ENCODE results near the gene SLC16A6. TPM values are rescaled to one million over a fixed set of nuclear protein-coding genes. Genes with fewer than 3 reads are reported as not detected.
"Not testable (repeated sequence)": the region's sequence is repeated elsewhere in the genome, so short reads cannot be mapped to it uniquely, and the experiment has no call there.

The SLC16A6 gene
- total RNA-seq, 1 donor from 2014 or later = 0.08 TPM

GRCh38 chr17:68255731-68256538 lies 35.0 kb downstream of the SLC16A6 start:
- no peak for TF ChIP-seq CTCF (IDR thresholded peaks at IDR 0.05; ENCODE audit: borderline replicate concordance)
- H3K27ac ChIP-seq (replicated peaks) = no peak overlapping the region
- H3K4me1 ChIP-seq = peaks cover 16% of the 10 kb centered on the region
- peaks cover 59% of the 10 kb centered on the region for H3K36me3 ChIP-seq
- no peaks in the 10 kb centered on the region for H3K9me3 ChIP-seq (replicated peaks)
- no peaks in the 10 kb centered on the region for H3K27me3 ChIP-seq (ENCODE audit: low read depth)
- H3K4me3 ChIP-seq = no peak overlapping the region
- DNase-seq = no peak
- intact Hi-C loops (cut with micrococcal nuclease) = no loop called here

GRCh38 chr17:68255151-68255550 lies 35.8 kb downstream of the SLC16A6 start:
- Histone ChIP-seq H3K36me3 (peaks cover 64% of the 10 kb centered on the region), H3K27me3 (ENCODE audit: low read depth) (no peaks in the 10 kb centered on the region), H3K27ac (replicated peaks) (no peak overlapping the region), H3K4me3 (no peak overlapping the region), H3K4me1 (peaks cover 16% of the 10 kb centered on the region), H3K9me3 (replicated peaks) (no peaks in the 10 kb centered on the region)
- intact Hi-C loops (cut with micrococcal nuclease) = no loop called here
- TF ChIP-seq CTCF (IDR thresholded peaks at IDR 0.05; ENCODE audit: borderline replicate concordance) = no peak
- DNase-seq = no peak

- H3K9me3 ChIP-seq (replicated peaks); H3K27me3 ChIP-seq (ENCODE audit: low read depth); intact Hi-C loops (cut with micrococcal nuclease); H3K27ac ChIP-seq (replicated peaks); DNase-seq; H3K4me3 ChIP-seq: not testable (repeated sequence)
- Histone ChIP-seq H3K4me1 (peaks cover 14% of the 10 kb centered on the region), H3K36me3 (peaks cover 64% of the 10 kb centered on the region)
Observed at GRCh38 chr17:68253426-68253825, 37.5 kb downstream of the SLC16A6 start.

DNA sequence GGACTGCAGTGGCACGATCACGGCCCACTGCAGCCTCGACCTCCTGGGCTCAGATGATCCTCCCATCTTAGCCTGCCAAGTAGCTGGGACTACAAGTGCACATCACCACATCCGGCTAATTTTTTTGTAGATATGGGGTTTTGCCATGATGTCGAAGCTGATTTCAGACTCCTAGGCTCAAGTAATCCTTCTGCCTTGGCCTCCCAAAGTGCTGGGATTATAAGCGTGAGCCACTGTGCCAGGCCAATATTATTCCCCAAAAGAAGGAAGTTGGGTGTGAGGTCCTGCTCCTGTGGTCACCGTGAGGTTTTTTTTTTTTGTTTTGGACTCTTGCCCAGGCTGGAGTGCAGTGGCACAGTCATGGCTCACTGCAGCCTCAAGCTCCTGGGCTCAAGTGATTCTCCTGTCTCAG lies 41.6 kb downstream of the SLC16A6 start:
- intact Hi-C loops (cut with micrococcal nuclease) = no loop called here
- Histone ChIP-seq H3K27me3 (ENCODE audit: low read depth) (no peaks in the 10 kb centered on the region), H3K36me3 (peaks cover 33% of the 10 kb centered on the region), H3K27ac (replicated peaks) (peak overlapping the region; percentile 98), H3K4me3 (no peak overlapping the region), H3K9me3 (replicated peaks) (no peaks in the 10 kb centered on the region), H3K4me1 (peaks cover 28% of the 10 kb centered on the region)
- no peak for TF ChIP-seq CTCF (IDR thresholded peaks at IDR 0.05; ENCODE audit: borderline replicate concordance)
- DNase-seq = no peak

- Histone ChIP-seq H3K4me1 (peaks cover 28% of the 10 kb centered on the region), H3K9me3 (replicated peaks) (no peaks in the 10 kb centered on the region), H3K36me3 (peaks cover 28% of the 10 kb centered on the region), H3K4me3 (peak overlapping the region; percentile 88), H3K27ac (replicated peaks) (peak overlapping the region; percentile 98), H3K27me3 (ENCODE audit: low read depth) (no peaks in the 10 kb centered on the region)
- no peak for TF ChIP-seq CTCF (IDR thresholded peaks at IDR 0.05; ENCODE audit: borderline replicate concordance)
- DNase-seq = no peak
- intact Hi-C loops (cut with micrococcal nuclease) = no loop called here
Observed at GRCh38 chr17:68248891-68249290, 42.0 kb downstream of the SLC16A6 start.

- no peaks in the 10 kb centered on the region for H3K27me3 ChIP-seq (ENCODE audit: low read depth)
Observed at GRCh38 chr17:68248199-68248825, 42.6 kb downstream of the SLC16A6 start.

More at GRCh38 chr17:68248199-68248825, 42.6 kb downstream of the SLC16A6 start:
- no peak for DNase-seq
- Histone ChIP-seq H3K4me1 (peaks cover 28% of the 10 kb centered on the region), H3K9me3 (replicated peaks) (no peaks in the 10 kb centered on the region), H3K27ac (replicated peaks) (peak overlapping the region; percentile 98), H3K36me3 (peaks cover 23% of the 10 kb centered on the region), H3K4me3 (peak overlapping the region; percentile 88)
- intact Hi-C loops (cut with micrococcal nuclease) = no loop called here
- no peak for TF ChIP-seq CTCF (IDR thresholded peaks at IDR 0.05; ENCODE audit: borderline replicate concordance)
